Muscle of leg (tissue), 11 donors: ENCODE data around the gene PPCDC. TPM values are rescaled to one million over a fixed set of nuclear protein-coding genes. Genes with fewer than 3 reads are reported as not detected.
"Not testable (repeated sequence)": the region's sequence is repeated elsewhere in the genome, so short reads cannot be mapped to it uniquely, and the experiment has no call there.

ENCODE experiments used
- DNase-seq: peaks from one replicate; pipeline ENCODE4 v3.0.0; 2013
- H3K27ac ChIP-seq: one replicate; pipeline ENCODE4 v1.5.1; 2013; ENCODE audit warnings: mild to moderate bottlenecking, low read length, control low read depth
- H3K27me3 ChIP-seq: one replicate; pipeline ENCODE4 v1.6.1; 2013; ENCODE audit warnings: low read length; ENCODE audit not compliant: control insufficient read depth, insufficient read depth
- H3K36me3 ChIP-seq: one replicate; pipeline ENCODE4 v1.6.1; 2013; ENCODE audit warnings: low read length; ENCODE audit not compliant: control insufficient read depth, insufficient read depth
- H3K4me1 ChIP-seq: one replicate; pipeline ENCODE4 v1.6.1; 2013; ENCODE audit warnings: low read length; ENCODE audit not compliant: control insufficient read depth, insufficient read depth
- H3K4me3 ChIP-seq: one replicate; pipeline ENCODE4 v1.5.1; 2013; ENCODE audit warnings: low read length, control low read depth
- H3K9me3 ChIP-seq: replicated peaks from 2 replicates; pipeline ENCODE4 v1.6.1; 2013; ENCODE audit warnings: low read depth, low read length; ENCODE audit not compliant: control insufficient read depth
- WGBS: methylation state at CpG from one replicate; pipeline ENCODE4 v1.1.5; 2013; ENCODE audit warnings: missing lambda C conversion rate; ENCODE audit not compliant: insufficient coverage; 5-methylcytosine and 5-hydroxymethylcytosine counted together
- polyA plus RNA-seq, 8 donors: library from polyadenylated mRNA; unstranded; fragments of 120-200 nt; gene quantifications; one replicate each; pipeline versions ENCODE4 v1.2.1 to v1.2.3, GENCODE V29; 2013; ENCODE audit warnings: inconsistent platforms in 1 of 8, low replicate concordance in 1 of 8; ENCODE audit not compliant: insufficient read length in 8 of 8, insufficient read depth in 1 of 8
- total RNA-seq: library from RNA; stranded (reverse); fragments of 120-200 nt; gene quantifications from one replicate; pipeline ENCODE4 v1.2.4, GENCODE V29; 2013

Gene PPCDC
- total and polyA plus RNA-seq, 9 donors, result 5.9 to 8.3 (median 7.6) TPM

DNA sequence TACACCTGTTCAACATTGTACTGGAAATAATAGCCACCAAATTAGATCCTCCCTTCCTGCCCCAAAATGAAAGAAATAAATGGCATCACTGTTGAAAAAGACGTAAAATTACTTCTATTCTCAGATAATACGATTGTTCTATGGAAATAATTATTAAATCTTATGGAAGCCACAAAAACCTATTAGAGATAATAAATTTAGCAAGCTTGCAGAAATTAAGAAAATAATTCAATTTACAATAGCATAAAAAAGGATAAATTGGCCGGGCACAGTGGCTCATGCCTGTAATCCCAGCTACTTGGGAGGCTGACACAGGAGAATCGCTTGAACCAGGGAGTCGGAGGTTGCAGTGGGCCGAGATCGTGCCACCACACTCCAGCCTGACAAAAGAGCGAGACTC lies 57.8 kb downstream of the PPCDC start:
- 90% methylated on average over 2 of the region's 8 CpGs for WGBS
- Histone ChIP-seq H3K9me3 (peaks cover 6% of the 10 kb centered on the region), H3K36me3 (no peaks in the 10 kb centered on the region), H3K27ac (no peak overlapping the region), H3K27me3 (no peaks in the 10 kb centered on the region), H3K4me1 (no peaks in the 10 kb centered on the region), H3K4me3 (no peak overlapping the region)
- DNase-seq, result no peak

DNA sequence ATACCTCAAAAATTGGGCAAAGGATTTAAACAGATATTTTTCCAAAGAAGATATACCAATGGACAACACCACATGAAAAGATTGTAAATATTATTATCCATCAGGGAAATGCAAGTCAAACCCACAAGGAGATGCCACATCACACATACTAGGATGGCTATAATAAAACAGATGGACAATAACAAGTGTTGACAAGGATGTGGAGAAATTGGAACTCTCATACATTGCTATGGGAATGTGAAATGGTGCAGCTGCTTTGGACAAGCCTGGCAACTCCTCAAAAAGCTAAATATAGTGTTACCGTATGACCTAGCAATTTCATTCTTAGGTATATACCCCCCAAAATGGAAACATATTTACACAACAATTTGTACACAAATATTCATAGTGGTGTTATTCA lies 59.3 kb downstream of the PPCDC start:
- DNase-seq, result no peak
- Histone ChIP-seq H3K4me1 (no peaks in the 10 kb centered on the region), H3K27ac (no peak overlapping the region), H3K36me3 (no peaks in the 10 kb centered on the region), H3K9me3 (no peaks in the 10 kb centered on the region), H3K4me3 (no peak overlapping the region), H3K27me3 (no peaks in the 10 kb centered on the region)
- WGBS, result no CpG with 5 or more reads among the region's 1 CpG

DNA sequence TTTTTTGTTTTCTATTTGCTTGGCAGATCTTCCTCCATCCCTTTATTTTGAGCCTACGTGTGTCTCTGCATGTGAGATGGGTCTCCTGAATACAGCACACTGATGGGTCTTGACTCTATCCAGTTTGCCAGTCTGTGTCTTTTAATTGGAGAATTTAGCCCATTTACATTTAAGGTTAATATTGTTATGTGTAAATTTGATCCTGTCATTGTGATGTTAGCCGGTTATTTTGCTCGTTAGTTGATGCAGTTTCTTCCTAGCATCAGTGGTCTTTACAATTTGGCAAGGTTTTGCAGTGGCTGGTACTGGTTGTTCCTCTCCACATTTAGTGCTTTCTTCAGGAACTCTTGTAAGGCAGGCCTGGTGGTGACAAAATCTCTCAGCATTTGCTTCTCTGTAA lies 62.3 kb downstream of the PPCDC start:
- DNase-seq, H3K36me3 ChIP-seq, H3K4me3 ChIP-seq, H3K27me3 ChIP-seq, H3K9me3 ChIP-seq, H3K27ac ChIP-seq, H3K4me1 ChIP-seq: not testable (repeated sequence)
- no CpG with 5 or more reads among the region's 3 CpGs for WGBS

- Histone ChIP-seq H3K4me3 (no peak overlapping the region), H3K27me3 (no peaks in the 10 kb centered on the region), H3K9me3 (no peaks in the 10 kb centered on the region), H3K4me1 (no peaks in the 10 kb centered on the region), H3K27ac (peak overlapping the region; percentile 57), H3K36me3 (no peaks in the 10 kb centered on the region)
- DNase-seq, result no peak
- WGBS, result 79% methylated on average over 4 of the region's 6 CpGs
Measured at GRCh38 chr15:75089456-75090387, 66.3 kb downstream of the PPCDC start.

DNA sequence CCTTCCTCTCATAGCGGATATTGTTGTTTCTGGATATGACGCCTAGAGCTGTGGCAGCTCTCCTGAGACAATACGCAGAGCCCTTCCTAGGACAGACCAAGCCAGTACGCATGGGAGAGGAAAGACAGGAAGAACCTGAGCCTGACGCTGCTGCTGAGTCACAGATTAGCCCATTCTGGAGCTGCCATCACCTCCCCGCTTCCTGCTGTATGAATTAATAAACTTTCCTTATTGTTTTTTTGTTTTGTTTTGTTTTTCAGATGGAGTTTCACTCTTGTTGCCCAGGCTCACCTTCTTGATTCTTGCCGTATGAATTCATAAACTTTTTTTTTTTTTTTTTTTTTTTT lies 67.0 kb downstream of the PPCDC start:
- Histone ChIP-seq H3K27me3 (no peaks in the 10 kb centered on the region), H3K4me1 (no peaks in the 10 kb centered on the region), H3K4me3 (no peak overlapping the region), H3K27ac (no peak overlapping the region), H3K36me3 (no peaks in the 10 kb centered on the region), H3K9me3 (no peaks in the 10 kb centered on the region)
- WGBS, result 41% methylated on average over 4 of the region's 7 CpGs
- peak; percentile 58 for DNase-seq

- H3K9me3 ChIP-seq, result no peaks in the 10 kb centered on the region
- H3K4me3 ChIP-seq, result no peak overlapping the region
- H3K27ac ChIP-seq, result no peak overlapping the region
- H3K4me1 ChIP-seq, result no peaks in the 10 kb centered on the region
- H3K27me3 ChIP-seq, result no peaks in the 10 kb centered on the region
- H3K36me3 ChIP-seq, result no peaks in the 10 kb centered on the region
- DNase-seq, result no peak
Measured at GRCh38 chr15:75091814-75092213, 68.4 kb downstream of the PPCDC start.

DNA sequence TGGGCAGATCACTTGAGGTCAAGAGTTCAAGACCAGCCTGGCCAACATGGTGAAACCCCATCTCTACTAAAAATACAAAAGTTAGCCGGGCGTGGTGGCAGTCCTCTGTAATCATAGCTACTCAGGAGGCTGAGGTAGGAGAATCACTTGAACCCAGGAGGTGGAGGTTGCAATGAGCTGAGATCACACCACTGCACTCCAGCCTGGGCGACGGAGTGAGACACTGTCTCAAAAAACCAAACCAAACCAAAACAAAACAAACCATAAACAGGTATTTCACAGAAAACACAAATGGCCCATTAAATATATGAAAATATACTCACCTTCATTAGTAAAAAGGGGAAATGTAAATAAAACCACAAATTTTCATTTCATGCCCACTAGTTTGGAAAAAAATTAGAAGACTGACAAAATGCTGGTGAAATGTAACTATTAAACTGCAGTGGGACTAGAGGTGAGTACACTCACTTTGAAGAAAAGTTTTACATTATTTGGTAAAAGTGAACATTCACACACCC lies 71.6 kb downstream of the PPCDC start:
- H3K4me1 ChIP-seq, H3K36me3 ChIP-seq, H3K27me3 ChIP-seq, H3K9me3 ChIP-seq, H3K4me3 ChIP-seq, DNase-seq, H3K27ac ChIP-seq: not testable (repeated sequence)
- no CpG with 5 or more reads among the region's 4 CpGs for WGBS

GRCh38 chr15:75095594-75095993 lies 72.2 kb downstream of the PPCDC start:
- H3K36me3 ChIP-seq, result no peaks in the 10 kb centered on the region
- no peak overlapping the region for H3K27ac ChIP-seq
- no peaks in the 10 kb centered on the region for H3K9me3 ChIP-seq
- no peak overlapping the region for H3K4me3 ChIP-seq
- no peak for DNase-seq
- WGBS, result 68% methylated on average over 3 of the region's 4 CpGs
- H3K4me1 ChIP-seq, result no peaks in the 10 kb centered on the region
- H3K27me3 ChIP-seq, result no peaks in the 10 kb centered on the region

- Histone ChIP-seq H3K4me1 (no peaks in the 10 kb centered on the region), H3K27ac (no peak overlapping the region), H3K36me3 (no peaks in the 10 kb centered on the region), H3K27me3 (no peaks in the 10 kb centered on the region), H3K9me3 (no peaks in the 10 kb centered on the region), H3K4me3 (no peak overlapping the region)
- no peak for DNase-seq
- 71% methylated on average over 6 of the region's 7 CpGs for WGBS
Measured at GRCh38 chr15:75097939-75098338, 74.5 kb downstream of the PPCDC start.

DNA sequence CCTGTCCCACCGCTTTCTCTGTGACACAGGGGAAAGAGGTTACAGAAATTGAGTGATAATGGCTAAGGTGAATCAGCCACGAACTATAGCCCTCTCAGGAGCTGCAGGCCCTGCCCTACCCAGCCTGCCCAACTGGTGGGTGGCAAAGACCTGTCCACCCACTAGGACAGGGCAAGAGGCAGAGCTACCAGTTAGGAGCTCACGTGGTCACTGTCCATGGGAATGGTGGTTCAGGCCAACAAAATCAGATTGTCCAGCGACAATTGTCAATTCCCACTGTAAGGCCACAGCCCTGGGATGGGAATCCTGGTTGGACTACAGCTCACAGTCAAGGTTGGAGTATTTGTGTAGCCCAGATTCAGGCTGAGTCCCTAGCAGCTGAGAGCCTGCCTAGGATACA lies 75.0 kb downstream of the PPCDC start:
- DNase-seq, result no peak
- WGBS, result 90% methylated on average over 4 of the region's 4 CpGs
- H3K9me3 ChIP-seq, result no peaks in the 10 kb centered on the region
- H3K36me3 ChIP-seq, result no peaks in the 10 kb centered on the region
- no peak overlapping the region for H3K4me3 ChIP-seq
- no peak overlapping the region for H3K27ac ChIP-seq
- no peaks in the 10 kb centered on the region for H3K4me1 ChIP-seq
- H3K27me3 ChIP-seq, result no peaks in the 10 kb centered on the region
